HEK293 (cell line): ENCODE data around the gene FGFR4.

Experiments used
- BCL11A ChIP-seq: fragments of 450-650 bp; formaldehyde crosslinking; IDR thresholded peaks from 2 replicates; pipeline ENCODE4 v1.5.1; 2016; ENCODE audit warnings: low read depth, missing biosample characterization, missing genetic modification characterization
- CTCF ChIP-seq: fragments of 450-650 bp; formaldehyde crosslinking; IDR thresholded peaks from 2 replicates; pipeline ENCODE4 v1.5.1; 2016; ENCODE audit warnings: missing biosample characterization, missing genetic modification characterization
- GLI4 ChIP-seq: fragments of 450-650 bp; formaldehyde crosslinking; IDR thresholded peaks from 2 replicates; pipeline ENCODE4 v1.5.1; 2016; ENCODE audit warnings: missing biosample characterization, missing genetic modification characterization
- KLF1 ChIP-seq: fragments of 450-650 bp; formaldehyde crosslinking; IDR thresholded peaks from 2 replicates; pipeline ENCODE4 v1.5.1; 2016; ENCODE audit warnings: missing biosample characterization, missing genetic modification characterization
- PRDM1 ChIP-seq: fragments of 450-650 bp; formaldehyde crosslinking; IDR thresholded peaks from 2 replicates; pipeline ENCODE4; 2016; ENCODE audit warnings: missing biosample characterization, missing genetic modification characterization
- ZNF211 ChIP-seq: fragments of 450-650 bp; formaldehyde crosslinking; IDR thresholded peaks from 2 replicates; pipeline ENCODE4 v1.5.1; 2016; ENCODE audit warnings: low read depth, missing biosample characterization, missing genetic modification characterization
- ZNF558 ChIP-seq: fragments of 450-650 bp; formaldehyde crosslinking; IDR thresholded peaks from 2 replicates; pipeline ENCODE4 v1.5.1; 2016; ENCODE audit warnings: missing biosample characterization, missing genetic modification characterization
- ZSCAN18 ChIP-seq: fragments of 450-650 bp; formaldehyde crosslinking; IDR thresholded peaks from 2 replicates; pipeline ENCODE4 v1.5.1; 2016; ENCODE audit warnings: missing biosample characterization, missing genetic modification characterization
- TF ChIP-seq, protein P1 (sequence below): fragments of 450-650 bp; IDR thresholded peaks from 2 replicates; pipeline ENCODE4 v1.5.1; 2018; ENCODE audit warnings: missing biosample characterization, missing genetic modification characterization

GRCh38 chr5:177049285-177049684 is 37.4 kb upstream of the FGFR4 start:
- TF ChIP-seq KLF1 (tag by site-specific recombination) (no peak), ZSCAN18 (tag by site-specific recombination) (no peak), ZNF558 (no peak), CTCF (tag by site-specific recombination) (no peak), GLI4 (tag by site-specific recombination) (no peak), PRDM1 (no peak), BCL11A (no peak), ZNF211 (tag by site-specific recombination) (no peak)
- TF ChIP-seq, protein P1, sequence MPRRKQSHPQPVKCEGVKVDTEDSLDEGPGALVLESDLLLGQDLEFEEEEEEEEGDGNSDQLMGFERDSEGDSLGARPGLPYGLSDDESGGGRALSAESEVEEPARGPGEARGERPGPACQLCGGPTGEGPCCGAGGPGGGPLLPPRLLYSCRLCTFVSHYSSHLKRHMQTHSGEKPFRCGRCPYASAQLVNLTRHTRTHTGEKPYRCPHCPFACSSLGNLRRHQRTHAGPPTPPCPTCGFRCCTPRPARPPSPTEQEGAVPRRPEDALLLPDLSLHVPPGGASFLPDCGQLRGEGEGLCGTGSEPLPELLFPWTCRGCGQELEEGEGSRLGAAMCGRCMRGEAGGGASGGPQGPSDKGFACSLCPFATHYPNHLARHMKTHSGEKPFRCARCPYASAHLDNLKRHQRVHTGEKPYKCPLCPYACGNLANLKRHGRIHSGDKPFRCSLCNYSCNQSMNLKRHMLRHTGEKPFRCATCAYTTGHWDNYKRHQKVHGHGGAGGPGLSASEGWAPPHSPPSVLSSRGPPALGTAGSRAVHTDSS (tag by site-specific recombination) = no peak
